ENCODE data around the gene IL1RN.
A peak's percentile ranks its signal among the peaks of the same experiment; 100 is the strongest.

Gene IL1RN

DNA sequence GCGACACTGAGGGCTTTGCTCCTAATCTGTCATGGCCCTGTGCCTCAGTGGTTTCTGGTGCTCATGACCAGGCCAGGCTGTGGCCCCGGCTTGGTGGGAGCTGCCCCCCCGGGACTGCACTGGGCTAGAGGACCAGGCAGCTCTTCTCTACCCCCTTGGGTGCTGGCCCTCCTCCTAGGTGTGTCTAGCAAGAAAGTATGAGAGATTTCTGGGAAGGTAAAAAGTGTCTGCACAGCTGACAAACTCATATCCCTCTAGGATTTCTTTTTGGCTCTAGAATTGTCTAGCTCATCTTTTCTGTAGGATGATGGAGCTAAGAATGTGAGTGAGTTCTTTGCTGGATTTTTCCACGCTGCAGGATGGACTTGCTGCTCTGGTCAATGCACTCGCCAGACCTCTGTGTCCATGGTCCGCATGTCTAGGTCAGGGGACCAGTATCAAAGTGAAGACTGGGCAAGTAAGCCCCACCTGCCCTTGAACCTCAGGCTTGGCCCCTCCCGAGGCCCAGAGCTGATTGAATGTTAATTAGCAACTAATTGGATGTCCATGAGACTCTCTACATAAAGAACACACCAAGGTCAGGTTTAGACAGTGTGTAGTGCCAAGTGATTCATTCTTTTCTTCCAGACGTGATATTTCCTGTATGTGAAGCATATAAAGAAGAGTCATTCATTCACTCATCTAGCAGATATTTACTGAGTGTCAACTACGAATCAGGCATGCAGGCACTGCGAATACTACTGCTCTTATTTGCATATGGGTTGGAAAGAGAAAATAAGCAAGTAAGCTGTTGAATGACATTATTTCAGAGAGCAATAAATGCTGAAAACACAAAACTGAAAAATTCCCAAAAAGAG, 30.7 kb downstream of the IL1RN start:
- no peak for DNase-seq (ENCODE audit: insufficient read length, low spot score)
- no peak for TF ChIP-seq CTCF (IDR thresholded peaks at IDR 0.05; ENCODE audit: insufficient read depth, missing control alignments)
- no peak for FAIRE-seq

- peak; percentile 43 for DNase-seq (ENCODE audit: insufficient read length, low spot score)
- no peak for TF ChIP-seq CTCF (IDR thresholded peaks at IDR 0.05; ENCODE audit: insufficient read depth, missing control alignments)
- FAIRE-seq = peak; percentile 77
Observed at GRCh38 chr2:113158884-113159553, 31.6 kb downstream of the IL1RN start.

GRCh38 chr2:113160248-113160647, 32.9 kb downstream of the IL1RN start:
- DNase-seq (ENCODE audit: insufficient read length, low spot score) = no peak
- no peak for FAIRE-seq
- TF ChIP-seq CTCF (IDR thresholded peaks at IDR 0.05; ENCODE audit: insufficient read depth, missing control alignments) = no peak

- DNase-seq (ENCODE audit: insufficient read length, low spot score) (no peak), FAIRE-seq (no peak)
- TF ChIP-seq CTCF (IDR thresholded peaks at IDR 0.05; ENCODE audit: insufficient read depth, missing control alignments) = no peak
Observed at GRCh38 chr2:113160962-113161361, 33.6 kb downstream of the IL1RN start.

DNA sequence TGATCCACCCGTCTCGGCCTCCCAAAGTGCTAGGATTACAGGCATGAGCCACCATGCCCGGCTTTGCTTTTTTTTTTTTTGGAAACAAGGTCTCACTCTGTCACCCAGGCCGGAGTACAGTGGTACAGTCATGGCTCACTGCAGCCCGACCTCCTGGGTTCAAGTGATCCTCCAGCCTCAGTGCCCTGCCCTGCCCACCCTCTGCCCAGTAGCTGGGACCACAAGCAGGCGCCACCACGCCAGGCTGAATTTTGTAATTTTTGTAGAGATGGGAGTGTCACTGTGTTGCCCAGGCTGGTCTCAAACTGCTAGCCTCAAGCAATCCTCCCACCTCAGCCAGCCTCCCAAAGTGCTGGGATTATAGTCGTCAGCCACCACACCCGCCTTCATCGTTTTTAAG, 34.8 kb downstream of the IL1RN start:
- no peak for DNase-seq (ENCODE audit: insufficient read length, low spot score)
- TF ChIP-seq CTCF (IDR thresholded peaks at IDR 0.05; ENCODE audit: insufficient read depth, missing control alignments) = no peak
- no peak for FAIRE-seq

DNA sequence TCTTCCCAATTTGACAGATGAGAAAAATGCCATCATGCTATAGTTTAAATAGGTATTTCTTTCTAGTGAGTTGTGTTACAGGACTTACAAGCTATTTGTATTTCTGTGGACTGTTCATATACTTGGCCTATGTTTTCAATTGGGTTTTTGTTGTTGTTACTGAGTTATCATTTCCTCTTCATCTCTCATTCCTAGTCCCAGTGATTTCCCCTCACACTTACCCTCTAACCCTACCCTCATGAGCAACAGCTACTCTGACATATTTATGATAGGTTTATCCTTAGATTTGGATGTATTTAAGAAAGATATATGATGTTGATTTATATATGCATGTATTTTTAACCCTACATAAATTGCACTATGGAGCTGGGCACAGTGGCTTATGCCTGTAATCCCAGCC, 35.5 kb downstream of the IL1RN start:
- no peak for FAIRE-seq
- no peak for TF ChIP-seq CTCF (IDR thresholded peaks at IDR 0.05; ENCODE audit: insufficient read depth, missing control alignments)
- no peak for DNase-seq (ENCODE audit: insufficient read length, low spot score)

Data from D721Med (cell line).